ENCODE data around the gene RAMP1.

DNA sequence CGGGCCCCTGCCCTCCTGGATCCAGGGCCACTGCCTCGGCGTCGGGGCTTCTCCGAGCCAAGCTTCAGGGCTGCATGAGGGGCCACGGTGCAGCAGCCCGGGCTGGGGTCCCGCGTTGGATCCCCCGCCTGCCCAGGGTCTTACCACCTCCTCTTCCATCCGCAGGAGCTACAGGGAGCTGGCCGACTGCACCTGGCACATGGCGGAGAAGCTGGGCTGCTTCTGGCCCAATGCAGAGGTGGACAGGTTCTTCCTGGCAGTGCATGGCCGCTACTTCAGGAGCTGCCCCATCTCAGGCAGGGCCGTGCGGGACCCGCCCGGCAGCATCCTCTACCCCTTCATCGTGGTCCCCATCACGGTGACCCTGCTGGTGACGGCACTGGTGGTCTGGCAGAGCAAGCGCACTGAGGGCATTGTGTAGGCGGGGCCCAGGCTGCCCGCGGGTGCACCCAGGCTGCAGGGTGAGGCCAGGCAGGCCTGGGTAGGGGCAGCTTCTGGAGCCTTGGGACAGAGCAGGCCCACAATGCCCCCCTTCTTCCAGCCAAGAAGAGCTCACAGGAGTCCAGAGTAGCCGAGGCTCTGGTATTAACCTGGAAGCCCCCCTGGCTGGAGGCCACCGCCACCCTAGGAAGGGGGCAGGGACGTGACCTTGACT, 52.1 kb downstream of the RAMP1 start:
- no peak for TF ChIP-seq POLR2A (IDR thresholded peaks at IDR 0.05; ENCODE audit: extremely low read depth, insufficient read length)
- TF ChIP-seq, protein P1, sequence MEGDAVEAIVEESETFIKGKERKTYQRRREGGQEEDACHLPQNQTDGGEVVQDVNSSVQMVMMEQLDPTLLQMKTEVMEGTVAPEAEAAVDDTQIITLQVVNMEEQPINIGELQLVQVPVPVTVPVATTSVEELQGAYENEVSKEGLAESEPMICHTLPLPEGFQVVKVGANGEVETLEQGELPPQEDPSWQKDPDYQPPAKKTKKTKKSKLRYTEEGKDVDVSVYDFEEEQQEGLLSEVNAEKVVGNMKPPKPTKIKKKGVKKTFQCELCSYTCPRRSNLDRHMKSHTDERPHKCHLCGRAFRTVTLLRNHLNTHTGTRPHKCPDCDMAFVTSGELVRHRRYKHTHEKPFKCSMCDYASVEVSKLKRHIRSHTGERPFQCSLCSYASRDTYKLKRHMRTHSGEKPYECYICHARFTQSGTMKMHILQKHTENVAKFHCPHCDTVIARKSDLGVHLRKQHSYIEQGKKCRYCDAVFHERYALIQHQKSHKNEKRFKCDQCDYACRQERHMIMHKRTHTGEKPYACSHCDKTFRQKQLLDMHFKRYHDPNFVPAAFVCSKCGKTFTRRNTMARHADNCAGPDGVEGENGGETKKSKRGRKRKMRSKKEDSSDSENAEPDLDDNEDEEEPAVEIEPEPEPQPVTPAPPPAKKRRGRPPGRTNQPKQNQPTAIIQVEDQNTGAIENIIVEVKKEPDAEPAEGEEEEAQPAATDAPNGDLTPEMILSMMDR (IDR thresholded peaks at IDR 0.05; ENCODE audit: low read depth, low read length), result no peak
- no peak for TF ChIP-seq MAX (IDR thresholded peaks at IDR 0.05; ENCODE audit: low read depth, low read length)
- TF ChIP-seq MYC (IDR thresholded peaks at IDR 0.05; ENCODE audit: low read depth, low read length), result no peak

All from NB4 (cell line).